ENCODE results near the gene SLMAP.
"Not testable (repeated sequence)": the region's sequence is repeated elsewhere in the genome, so short reads cannot be mapped to it uniquely, and the experiment has no call there.

The SLMAP gene

DNA sequence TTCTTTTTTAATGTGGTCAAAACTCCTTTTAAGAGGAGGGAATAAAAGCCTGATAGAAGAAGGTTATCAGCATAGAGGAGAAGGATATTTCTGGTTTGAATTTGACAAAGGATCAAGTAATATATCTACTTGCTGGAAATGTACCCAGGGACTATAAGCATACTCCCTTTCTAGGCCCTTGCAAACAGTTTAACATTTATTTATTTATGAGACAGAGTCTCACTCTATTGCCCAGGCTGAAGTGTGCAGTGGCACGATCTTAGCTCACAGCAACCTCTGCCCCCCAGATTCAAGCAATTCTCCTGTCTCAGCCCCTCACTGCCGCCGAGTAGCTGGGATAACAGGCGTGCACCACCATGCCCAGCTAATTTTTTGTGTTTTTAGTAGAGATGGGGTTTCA is 71.6 kb downstream of the SLMAP start:
- no peak for DNase-seq

DNA sequence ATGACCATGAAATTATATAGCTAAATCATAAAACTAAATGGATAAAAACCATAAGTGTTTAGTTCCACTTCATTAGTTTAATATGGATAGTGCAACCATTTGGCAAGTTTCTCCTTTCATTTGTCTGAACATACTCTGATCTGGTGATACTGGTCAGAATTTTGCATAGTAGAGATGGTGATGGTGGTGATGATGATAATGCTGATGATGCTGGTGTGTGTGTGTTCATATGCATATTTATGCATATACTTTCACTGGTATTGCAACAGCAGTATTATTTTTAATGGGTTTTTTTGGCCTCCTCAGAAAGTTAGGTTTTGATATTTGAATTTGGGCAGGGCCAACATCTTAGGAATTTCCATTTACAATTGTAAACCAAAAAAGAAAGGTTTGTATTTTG is 76.4 kb downstream of the SLMAP start:
- no peak for DNase-seq

DNA sequence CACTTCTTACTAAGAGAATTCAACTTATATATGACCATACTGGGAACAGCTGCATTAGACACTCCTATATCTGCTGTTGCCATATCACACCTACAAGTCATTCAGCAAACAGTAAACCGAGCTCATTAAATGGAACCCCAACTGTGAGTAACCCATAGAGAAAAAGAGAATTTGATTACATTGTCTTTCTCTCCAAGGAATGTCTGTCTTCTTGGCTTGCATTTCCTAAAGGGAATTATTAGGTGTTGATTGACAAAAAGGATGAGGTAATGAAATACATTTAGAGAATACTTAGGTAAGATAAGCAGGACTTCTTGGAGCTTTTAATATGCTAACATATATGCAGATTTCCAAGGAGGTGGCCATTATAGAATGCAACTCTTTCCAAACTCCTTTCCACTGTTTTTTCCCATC is 76.8 kb downstream of the SLMAP start:
- no peak for DNase-seq

DNA sequence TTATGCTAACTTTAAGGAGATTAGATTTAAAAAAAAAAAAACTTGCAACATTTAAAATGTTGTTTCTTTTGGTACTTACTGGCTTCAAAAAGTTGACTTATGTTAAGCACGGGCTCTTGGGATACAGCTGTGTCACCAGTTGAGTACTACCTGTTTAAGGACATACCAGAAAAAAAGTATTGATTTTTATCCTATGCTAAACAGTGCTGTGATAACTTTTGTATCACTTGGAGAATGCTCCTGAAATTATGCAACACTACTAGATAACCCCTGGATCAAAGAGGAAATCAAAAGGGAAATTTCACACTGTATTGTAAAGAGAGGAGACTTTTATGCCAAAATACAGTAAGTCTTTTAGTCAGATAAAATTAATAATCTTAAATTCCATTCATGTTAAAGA is 77.7 kb downstream of the SLMAP start:
- DNase-seq, result no peak

DNA sequence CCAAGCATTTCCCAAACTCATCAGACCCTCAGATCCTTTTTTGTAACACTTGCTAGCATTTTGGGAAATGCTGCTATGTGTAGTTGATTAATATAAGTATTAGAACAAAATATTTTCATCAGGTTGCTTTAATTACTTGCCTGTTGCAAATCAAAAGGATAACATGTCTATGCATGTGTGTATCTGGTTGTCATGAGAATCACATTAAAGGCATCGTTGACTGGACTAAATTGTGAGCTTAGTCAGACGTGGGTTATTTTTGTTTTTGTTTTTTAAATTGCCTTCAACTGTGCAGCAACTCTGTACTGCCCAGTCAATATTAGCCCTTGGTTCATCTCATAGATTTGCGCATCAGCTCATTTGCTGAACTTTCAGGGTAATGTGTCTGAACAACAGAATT is 81.6 kb downstream of the SLMAP start:
- DNase-seq, result no peak

DNA sequence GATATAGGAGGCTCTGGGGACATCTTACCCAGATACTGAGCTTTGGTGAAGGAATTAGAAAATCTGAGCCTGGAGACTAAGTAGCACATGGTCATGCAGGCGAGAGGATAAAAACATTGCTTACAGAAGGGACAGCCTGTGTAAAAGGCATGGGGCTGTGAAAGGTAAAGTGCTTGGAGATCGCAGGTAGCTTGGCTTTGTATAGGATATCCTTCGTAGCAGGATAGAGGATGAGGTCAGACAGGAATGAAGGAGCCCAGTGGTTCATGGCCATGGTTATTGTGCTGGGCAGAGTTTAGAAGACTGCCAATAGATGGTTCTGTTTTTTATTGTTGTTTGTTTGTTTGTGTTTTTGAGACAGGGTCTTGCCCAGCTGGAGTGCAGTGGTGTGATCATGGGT is 82.5 kb downstream of the SLMAP start:
- DNase-seq, result no peak

DNA sequence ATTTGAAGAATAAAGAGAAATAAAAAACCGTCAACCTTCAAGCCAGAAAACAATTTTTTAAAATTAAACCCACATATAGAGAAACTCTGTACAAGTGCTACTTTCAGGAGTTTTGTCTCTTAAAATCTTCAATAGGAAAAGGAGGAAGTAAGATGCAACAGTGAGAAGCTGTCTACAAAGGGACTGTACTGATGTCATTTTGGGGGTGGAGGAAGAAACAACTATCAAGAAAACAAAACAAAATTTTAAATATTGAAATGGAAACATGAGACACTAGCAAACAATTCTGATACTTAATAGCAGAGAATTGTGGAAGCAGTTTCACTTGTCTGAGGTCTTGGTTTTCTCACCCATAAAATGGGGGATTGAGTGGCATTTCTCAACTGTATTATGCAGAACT is 84.4 kb downstream of the SLMAP start:
- DNase-seq, result no peak

DNA sequence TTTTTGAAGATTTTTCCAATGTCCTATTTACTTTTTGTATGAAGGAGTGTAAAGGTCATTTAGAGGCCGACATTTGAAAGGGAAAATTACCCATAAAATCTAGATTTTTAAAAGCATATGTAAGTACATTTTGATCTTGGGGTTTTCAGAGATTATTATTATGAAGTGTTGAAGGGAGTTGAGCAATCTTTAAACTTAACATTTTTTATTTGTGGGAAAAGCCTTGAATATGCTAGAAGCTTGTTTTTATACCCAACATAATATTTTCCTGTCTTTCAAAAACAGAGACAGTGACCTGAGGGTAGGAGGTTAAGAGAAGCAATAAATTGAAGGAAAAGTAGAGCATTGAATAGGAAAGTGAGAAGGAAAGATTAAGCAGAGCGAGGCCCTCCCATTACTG is 85.7 kb downstream of the SLMAP start:
- DNase-seq, result no peak

DNA sequence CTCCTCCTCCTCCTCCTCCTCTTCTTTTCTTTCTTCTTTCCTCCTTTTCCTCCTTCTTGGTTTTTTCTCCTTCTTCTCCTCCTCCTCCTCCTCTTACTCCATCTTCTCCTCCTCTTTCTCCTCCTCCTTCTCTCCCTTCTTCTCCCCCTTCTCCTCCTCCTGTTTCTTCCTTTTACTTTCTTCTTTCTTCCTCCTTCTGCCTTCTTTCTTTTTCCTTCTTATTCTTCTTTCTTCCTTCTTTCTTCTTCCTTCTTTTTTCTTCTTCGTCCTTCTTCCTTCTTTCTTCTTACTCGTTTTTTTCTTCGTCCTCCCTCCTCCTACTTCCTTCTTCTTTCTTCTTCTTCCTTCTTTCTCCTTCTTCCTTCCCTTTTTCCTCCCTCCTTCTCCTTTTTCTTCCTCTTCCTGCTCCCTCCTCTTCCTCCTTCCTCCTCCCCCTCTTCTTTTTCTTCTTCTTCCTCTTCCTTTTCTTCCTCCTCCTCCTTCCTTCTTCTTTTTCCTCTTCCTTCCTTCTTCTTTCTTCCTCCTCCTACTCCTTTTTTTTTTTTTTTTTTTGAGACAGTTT is 92.1 kb downstream of the SLMAP start:
- no peak for DNase-seq

DNA sequence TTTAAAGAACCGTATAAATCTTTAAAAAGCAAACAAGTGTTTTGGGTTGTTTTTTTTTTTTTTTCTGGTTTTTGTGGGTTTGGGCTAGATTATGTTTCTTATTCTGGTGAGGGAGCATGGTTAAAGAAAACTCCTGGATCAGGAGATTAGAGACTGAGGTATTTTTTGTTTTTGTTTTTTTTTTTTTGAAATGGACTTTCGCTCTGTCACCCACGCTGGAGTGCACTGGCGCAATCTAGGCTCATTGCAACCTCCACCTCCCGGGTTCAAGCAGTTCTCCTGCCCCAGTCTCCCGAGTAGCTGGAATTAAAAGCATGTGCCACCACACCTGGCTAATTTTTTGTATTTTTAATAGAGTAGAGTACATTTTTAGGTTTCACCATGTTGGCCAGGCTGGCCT is 95.2 kb downstream of the SLMAP start:
- DNase-seq, result no peak

DNA sequence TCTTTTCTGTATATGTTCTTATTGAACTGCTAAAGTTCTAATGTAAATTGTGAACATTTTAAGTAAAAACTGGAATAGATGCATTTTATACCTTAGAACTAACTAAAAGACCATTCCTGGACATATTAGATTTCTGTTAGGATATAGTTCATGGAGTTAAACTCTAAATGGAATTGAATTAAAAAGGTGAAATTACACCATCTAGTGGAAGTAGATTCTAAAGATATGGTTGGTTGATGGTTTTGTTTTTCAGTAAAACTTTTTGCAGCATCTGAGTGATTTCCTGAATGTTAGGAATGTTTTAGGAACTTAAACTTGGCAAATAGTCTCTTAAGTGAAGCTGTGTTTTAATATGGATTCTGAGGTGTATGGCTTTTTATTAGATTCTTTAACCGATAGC is 96.8 kb downstream of the SLMAP start:
- no peak for DNase-seq

DNA sequence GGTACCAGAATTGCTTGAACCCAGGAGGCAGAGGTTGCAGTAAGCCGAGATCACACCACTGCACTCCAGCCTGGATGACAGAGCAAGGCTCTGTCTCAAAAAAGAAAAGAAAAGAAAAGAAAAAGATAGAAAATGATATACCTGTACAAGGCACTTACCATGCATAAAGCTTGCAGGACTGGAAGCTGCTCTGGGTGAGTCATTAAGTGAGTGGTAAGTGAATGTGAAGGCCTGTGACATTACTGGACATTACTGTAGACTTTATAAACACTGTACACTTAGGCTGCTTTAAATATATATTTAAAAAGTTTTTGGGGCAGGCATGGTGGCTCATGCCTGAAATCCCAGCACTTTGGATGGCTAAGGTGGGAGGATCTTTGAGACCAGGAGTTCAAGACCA is 99.2 kb downstream of the SLMAP start:
- DNase-seq, result no peak

DNA sequence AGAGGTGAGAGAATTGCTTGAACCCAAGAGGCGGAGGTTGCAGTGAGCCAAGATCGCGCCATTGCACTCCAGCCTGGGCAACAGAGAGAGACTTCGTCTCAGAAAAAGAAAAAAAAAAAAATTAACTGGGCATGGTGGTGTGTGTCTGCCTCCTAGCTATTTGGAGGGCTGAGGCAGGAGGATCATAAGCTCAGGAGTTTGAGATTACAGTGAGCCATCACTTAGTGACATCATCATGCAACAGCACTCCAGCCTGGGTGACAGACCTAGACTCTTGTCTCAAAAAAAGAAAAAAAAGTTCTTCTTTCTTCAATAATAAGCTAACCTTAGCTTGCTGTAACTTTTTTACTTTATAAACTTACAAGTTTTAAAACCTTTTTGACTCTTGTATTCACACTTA is 99.8 kb downstream of the SLMAP start:
- DNase-seq, result no peak

DNA sequence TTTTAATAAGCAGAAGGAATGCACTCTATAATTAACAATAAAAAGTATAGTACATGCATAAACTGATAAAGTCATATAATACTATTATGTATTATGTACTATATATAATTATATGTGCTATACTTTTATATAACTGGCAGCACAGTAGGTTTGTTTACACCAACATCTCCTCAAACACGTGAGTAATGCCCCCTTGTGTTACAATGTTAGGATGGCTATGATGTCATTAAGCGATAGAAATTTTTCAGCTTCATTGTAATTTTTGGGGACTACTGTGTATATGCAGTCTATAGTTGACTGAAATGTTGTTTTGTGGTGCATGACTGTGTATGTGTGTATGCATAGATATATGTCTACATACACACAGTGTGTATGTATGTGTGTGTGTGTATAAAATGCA is 100.6 kb downstream of the SLMAP start:
- DNase-seq, result no peak

DNA sequence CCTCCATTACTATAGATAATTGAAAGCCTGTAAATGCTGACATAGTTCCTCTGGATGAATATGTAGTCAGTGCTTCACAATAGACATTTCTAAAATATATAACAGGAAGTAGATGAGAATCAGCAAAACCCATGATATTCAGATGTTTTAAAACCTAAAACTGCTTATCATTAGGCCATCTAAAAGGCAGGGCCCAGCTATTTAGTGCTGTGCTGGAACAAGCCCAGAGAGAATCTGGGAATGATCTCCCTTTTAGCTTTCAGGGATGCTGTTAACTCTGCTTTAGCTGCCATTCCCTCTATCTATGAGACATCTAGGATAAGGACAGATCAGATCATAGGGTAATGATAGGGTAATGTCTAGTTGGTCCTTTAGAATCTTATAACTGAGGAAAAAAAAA is 106.8 kb downstream of the SLMAP start:
- DNase-seq, result no peak

DNA sequence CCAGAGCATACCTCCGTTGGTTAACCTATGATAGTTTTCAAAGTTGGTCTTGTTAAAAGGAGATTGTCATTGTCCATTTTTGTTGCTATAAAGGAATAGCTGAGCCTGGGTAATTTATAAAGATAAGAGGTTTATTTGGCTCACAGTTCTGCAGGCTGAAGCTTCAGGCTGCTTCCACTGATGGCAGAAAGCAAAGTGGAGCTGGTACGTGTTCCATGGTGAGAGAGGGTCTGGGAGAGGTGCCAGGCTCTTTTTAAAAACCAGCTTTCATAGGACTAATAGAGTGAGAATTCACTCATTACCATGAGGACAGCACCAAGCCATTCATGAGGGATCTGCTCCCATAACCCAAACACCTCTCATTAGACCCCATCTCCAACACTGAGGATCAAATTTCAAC is 107.3 kb downstream of the SLMAP start:
- peak in 3 of 56 donors; percentile 0 to 5 (median 2) for DNase-seq

DNA sequence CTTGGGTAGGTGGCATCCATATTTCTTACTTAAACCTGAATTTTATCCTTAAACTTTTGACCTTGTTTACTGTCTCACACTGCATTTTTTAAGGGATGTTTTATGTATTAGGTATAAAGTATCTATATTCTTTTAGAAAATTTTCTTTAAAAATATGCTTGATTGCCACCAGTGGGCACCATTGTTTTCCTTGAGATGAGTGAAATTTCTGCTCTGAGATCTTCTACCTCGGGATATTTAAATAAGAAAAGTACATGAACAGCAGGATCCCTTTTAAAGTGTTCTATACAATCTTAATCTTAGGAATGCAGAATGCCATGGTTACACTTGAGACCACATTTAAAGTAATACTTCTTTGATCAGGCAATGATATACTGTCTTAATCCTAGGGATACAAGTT is 108.7 kb downstream of the SLMAP start:
- DNase-seq, result no peak

DNA sequence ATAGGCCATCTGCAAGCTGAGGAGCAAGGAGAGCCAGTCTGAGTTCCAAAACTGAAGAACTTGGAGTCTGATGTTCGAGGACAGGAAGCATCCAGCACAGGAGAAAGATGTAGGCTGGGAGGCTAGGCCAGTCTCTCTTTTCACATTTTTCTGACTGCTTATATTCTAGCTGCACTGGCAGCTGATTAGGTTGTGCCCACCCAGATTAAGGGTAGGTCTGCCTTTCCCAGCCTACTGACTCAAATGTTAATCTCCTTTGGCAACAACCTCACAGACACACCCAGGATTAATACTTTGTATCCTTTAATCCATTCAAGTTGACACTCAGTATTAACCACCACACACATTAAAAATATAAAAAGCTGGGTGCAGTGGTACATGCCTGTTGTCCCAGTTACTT is 113.0 kb downstream of the SLMAP start:
- not testable (repeated sequence) for DNase-seq

DNA sequence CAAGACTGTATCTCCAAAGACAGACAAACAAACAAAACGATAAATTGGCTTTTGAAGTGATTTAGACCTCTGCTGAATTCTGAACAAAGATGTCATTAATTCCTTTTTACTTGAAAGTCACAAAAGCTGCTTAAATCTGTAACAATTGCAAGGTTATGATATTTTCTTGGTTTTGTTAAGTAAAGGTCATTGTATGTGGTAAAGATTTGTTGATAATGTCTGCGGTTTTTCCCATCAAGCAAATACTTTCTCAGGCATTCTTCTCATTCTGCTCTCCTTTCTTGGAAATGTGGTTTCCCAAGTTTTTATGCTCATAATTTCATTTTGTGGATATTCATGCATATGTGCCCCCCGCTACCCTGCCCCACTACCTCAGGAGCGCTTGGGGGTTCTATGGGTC is 116.5 kb downstream of the SLMAP start:
- no peak for DNase-seq

DNA sequence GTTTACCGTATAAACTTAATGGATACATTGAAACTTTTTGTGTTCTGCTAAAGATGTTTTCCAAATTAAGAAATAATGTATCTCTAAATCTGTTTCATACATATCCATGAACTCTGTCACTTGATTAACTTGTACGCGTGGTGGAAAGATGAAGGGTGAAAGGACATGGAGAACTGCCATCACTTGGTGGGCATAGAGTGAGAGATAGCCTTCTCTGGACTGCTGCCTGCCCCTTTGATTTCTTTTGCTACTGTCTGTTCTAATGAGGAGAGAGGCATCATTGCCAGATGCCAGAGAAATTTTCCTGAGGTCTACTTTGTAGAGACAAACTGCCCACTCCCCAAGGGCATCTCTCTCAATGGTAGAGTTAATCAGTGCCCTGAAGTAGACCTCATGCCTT is 120.5 kb downstream of the SLMAP start:
- no peak for DNase-seq

DNA sequence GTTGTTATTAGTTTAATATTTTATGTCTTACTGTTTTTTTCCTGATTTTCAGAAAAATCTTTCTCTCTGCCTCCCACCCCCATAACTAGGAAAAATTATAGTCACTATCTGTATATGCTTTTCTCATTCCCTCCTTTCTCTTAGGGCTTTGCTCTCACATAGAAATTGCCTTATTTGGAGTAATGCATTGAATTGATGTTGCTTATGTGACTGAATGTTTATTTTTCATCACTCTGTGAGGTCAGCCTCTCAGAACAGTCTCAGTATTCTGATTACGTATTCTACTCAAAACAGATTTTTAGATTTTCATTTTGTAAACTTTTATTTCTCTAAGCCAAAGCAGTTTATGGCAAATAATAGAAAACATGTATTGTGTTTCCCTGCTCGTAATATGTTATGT is 121.0 kb downstream of the SLMAP start:
- DNase-seq, result no peak

DNA sequence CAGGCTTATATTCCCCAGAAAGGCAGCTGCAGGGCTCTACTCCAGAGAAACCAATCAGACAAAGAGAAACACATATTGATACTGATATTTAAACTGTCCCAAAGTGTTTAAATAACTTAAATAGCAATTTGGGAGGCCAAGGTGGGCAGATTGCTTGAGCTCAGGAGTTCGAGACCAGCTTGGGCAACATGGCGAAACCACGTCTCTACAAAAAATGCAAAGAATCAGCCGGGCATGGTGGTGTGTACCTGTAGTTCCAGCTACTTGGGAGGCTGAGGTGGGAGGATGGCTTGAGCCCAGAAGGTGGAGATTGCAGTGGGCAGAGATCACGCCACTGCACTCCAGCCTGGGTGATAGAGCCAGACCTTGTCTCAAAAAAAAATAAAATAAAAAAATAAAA is 128.3 kb downstream of the SLMAP start:
- not testable (repeated sequence) for DNase-seq

DNA sequence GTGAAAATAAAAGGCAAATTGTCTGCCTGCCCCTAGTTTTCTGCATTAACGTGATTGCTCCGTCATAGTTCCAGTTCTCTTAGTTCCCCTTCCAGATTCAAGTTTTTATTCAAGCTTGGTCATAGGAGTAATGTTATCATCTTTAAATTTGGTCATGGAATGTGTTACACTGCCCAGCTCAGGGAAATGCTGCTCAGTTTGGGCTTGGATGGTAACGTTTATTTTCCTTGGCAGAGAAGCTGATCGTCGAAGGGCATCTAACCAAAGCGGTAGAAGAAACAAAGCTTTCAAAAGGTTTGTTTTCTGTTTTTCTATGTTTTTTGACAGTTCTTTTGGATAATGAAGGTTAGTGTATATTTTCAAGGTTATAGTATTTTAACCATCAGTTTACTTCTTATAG is 133.7 kb downstream of the SLMAP start:
- DNase-seq, result no peak

DNA sequence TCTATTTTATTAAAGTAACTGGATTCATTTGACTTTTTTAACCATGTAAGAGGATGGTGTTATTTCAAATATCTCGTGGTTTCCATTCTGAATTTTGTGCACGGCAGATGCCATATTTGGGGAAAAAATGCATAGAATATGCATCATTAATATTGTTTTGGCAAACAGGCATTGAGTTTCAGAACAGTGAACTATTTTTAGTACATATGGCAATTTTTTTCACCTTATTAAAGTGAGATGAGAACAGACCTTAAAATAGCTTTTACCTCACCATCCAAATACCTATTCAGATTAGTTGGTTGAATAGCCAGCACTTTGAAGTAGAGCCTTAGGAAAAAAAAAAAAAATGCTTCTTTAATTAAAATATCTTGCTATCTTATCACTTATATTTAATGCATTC is 134.8 kb downstream of the SLMAP start:
- DNase-seq, result no peak

DNA sequence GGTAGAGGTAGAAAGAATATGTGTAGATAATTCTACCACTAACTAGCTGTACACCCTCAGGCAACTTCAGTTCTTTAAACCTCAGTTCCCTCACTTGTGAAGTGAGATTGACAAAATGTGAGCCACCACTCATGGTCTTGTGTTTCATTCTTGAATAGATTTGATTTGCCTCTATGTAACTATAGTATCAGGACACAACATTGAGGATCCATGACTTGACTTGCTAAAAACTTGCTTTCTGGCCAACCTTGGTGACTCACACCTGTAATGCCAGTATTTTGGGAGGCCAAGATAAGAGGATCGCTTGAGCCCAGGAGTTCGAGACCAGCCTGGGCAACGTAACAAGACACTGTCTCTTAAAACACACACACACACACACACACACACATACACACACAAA is 136.3 kb downstream of the SLMAP start:
- DNase-seq, result no peak
